ENCODE measurements around the gene KRTAP9-3.
"Not testable (repeated sequence)": the region's sequence is repeated elsewhere in the genome, so short reads cannot be mapped to it uniquely, and the experiment has no call there.

KRTAP9-3 gene

DNA sequence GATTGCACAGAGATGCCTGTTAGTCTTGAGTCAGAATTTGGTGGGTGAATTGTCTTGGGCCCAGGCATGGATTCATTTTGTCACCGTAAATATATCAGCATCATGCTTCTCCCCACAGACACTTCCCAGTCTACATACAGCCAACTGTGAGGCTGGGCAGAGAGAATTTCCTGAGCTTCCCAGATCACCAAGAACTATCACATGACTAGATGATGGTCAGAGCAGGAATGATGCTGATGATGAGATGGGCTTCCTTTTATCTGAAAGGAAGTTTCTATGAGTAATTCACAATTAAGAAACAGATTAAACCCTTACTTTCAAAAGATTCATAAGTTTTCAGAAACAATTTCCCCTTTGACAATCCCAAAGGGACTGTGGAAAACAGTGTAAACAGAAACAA lies 22.6 kb downstream of the KRTAP9-3 start:
- DNase-seq: no peak

DNA sequence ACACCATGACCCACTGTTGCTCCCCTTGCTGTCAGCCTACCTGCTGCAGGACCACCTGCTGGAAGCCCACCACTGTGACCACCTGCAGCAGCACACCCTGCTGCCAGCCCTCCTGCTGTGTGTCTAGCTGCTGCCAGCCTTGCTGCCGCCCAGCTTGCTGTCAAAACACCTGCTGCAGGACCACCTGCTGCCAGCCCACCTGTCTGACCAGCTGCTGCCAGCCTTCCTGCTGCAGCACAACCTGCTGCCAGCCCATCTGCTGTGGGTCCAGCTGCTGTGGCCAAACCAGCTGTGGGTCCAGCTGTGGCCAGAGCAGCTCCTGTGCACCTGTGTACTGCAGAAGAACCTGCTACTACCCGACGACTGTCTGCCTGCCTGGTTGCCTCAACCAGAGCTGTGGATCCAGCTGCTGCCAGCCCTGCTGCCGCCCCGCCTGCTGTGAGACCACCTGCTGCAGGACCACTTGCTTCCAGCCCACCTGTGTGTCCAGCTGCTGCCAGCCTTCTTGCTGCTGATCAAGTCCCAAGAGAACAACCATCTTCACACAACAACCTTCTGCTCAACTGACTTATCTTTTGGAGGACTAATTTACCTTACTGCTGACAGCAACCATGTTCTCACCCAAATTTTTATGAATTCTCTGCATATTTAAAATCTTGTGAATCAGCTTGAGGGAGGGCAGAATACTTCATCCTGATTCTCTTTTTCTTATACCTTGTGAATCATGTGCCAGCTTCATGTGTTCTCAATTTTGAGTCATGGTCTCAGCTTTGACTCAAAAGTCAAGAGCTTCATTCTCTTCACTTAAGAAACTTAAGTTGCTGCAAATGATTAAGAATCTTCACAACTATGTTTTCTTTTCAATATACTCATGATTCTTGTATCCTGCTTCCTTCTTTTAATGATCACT lies 23.4 kb downstream of the KRTAP9-3 start, which contains the start of gene KRTAP9-9:
Gene KRTAP9-9, plus strand, starts transcription at position 4 of the 910 bp plus-strand sequence.
- not testable (repeated sequence) for DNase-seq

DNA sequence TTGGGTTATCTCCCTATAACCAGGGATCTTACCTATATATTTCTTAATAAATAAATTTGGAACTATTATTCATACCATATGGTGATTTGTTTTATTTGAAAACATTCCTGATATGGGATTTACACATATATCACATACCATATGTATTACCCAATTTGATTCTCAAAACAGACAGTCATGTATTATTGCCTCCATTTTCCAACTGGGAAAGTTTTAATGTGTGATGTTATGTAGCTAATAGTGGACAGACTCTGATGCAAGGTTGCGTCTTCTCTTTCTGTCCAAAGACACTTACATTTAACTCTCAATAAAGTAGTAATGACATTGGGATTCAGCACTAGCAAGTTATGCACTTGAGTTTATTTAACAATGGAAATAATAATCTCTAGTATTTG lies 24.0 kb downstream of the KRTAP9-3 start:
- DNase-seq: no peak

DNA sequence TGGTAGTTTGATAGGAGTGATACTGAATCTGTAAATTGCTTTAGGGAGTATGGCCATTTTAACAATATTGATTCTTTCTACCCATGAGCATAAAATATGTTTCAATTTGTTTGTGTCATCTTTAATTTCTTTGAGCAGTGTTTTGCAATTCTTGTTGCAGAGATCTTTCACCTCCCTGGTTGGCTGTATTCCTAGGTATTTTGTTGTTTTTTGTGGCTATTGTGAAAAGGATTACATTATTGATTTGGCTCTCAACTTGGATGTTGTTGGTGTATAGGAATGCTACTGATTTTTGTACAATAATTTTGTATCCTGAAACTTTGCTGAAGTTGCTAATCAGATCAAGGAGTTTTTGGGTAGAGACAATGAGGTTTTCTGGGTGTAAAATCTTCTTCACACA lies 26.2 kb downstream of the KRTAP9-3 start:
- DNase-seq: no peak

DNA sequence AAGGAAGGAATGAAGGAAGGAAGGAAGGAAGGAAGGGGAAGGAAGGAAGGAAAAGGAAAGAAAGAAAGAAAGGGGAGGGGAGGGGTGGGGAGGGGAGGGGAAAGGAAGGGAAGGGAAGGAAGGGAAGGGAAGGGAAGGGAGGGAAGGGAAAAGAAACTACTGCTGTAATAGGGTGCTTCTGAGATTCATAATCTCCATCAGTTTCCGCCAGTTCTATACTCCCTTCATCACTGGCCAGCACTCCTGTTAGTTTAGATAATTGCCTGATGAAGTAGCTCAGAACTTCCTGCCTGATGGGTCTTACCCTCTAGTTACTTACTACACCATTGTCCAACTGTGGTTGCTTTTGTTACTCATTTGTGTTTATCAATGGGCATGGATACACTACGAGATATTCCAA lies 31.0 kb downstream of the KRTAP9-3 start:
- DNase-seq: no peak

DNA sequence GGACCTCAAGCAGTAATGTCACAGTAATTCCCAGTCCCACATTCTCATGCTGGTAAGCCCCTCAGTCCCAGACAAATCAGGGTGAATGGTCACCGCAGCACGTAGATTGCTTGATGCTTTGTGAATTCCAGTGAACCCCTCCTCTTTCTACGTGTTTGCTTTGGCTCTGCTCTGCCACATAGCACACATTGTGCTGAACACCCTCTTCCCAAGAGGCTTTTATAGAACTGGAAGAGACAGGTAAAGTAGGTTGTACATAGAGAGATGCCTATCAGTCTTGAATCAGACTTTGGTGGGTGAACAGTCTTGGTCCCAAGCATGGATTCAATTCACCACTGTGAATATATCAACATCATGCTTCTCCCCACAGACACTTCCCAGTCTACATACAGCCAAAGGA lies 32.4 kb downstream of the KRTAP9-3 start:
- DNase-seq: no peak

DNA sequence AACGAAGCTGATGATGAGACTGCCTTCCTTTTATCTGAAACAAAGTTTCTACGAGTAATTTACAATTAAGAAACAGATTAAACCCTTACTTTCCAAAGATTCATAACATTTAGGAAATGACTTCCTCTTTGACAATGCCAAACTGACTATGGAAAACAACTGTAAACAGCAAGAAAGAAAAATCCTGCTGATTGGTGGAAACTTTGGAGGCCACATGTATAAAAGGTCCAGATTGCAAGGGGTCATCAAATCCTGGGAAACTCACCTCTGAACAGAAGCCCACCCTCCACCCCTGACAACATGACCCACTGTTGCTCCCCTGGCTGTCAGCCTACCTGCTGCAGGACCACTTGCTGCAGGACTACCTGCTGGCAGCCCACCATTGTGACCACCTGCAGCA lies 32.8 kb downstream of the KRTAP9-3 start, which contains the start of gene KRTAP9-6:
Gene KRTAP9-6, plus strand, starts transcription at position 301 of the 400 bp plus-strand sequence. Its CDS starts 0 bp downstream, at position 301.
- DNase-seq: no peak

DNA sequence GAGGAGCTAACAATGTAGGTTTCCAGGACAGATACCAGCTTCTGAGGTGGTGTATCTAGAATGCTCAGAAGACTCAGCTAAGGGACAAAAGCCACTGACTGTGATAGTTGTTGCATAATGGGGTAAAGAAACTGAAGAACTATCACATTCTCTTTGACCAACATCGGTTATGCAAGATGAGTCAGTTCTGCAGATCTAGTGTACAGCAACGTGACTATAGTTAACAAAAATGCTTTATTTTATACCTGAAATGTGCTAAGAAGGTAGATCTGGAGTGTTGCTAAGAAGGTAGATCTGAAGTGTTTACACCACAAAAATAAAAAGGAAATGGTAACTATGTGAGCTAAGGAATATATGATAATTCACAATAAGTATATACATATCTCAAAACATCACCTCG lies 35.5 kb downstream of the KRTAP9-3 start:
- DNase-seq: no peak

DNA sequence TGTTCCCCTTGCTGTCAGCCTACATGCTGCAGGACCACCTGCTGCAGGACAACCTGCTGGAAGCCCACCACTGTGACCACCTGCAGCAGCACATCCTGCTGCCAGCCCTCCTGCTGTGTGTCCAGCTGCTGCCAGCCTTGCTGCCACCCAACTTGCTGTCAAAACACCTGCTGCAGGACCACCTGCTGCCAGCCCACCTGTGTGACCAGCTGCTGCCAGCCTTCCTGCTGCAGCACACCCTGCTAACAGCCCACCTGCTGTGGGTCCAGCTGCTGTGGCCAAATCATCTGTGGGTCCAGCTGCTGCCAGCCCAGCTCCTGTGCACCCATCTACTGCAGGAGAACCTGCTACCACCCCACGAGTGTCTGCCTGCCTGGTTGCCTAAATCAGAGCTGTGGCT lies 39.1 kb downstream of the KRTAP9-3 start:
- DNase-seq: not testable (repeated sequence)

DNA sequence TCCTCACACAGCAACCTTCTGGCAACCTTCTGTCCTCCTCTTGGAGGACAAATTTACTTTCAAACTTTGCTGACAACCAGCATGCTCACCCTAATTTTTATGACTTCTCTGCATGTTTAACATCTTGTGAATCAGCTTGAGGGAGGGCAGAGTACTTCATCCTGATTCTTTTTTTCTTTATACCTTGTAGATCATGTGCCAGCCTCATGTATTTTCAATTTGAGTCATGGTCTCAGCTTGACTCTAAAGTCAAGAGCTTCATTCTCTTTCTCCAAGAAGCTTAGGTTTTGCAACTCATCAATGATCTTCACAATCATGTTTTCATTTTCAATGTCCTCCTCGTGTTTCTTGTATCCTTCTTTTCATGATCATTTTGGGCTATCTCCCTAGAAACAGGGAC lies 39.6 kb downstream of the KRTAP9-3 start:
- DNase-seq: no peak

DNA sequence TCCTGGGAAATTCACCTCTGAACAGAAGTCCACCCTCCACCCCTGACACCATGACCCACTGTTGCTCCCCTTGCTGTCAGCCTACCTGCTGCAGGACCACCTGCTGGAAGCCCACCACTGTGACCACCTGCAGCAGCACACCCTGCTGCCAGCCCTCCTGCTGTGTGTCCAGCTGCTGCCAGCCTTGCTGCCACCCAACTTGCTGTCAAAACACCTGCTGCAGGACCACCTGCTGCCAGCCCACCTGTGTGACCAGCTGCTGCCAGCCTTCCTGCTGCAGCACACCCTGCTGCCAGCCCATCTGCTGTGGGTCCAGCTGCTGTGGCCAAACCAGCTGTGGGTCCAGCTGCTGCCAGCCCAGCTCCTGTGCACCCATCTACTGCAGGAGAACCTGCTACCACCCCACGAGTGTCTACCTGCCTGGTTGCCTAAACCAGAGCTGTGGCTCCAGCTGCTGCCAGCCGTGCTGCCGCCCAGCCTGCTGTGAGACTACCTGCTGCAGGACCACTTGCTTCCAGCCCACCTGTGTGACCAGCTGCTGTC lies 43.5 kb downstream of the KRTAP9-3 start, which contains the start of gene KRTAP9-7:
Gene KRTAP9-7, plus strand, starts transcription at position 51 of the 543 bp plus-strand sequence. Its CDS starts 0 bp downstream, at position 51.
- DNase-seq: not testable (repeated sequence)

DNA sequence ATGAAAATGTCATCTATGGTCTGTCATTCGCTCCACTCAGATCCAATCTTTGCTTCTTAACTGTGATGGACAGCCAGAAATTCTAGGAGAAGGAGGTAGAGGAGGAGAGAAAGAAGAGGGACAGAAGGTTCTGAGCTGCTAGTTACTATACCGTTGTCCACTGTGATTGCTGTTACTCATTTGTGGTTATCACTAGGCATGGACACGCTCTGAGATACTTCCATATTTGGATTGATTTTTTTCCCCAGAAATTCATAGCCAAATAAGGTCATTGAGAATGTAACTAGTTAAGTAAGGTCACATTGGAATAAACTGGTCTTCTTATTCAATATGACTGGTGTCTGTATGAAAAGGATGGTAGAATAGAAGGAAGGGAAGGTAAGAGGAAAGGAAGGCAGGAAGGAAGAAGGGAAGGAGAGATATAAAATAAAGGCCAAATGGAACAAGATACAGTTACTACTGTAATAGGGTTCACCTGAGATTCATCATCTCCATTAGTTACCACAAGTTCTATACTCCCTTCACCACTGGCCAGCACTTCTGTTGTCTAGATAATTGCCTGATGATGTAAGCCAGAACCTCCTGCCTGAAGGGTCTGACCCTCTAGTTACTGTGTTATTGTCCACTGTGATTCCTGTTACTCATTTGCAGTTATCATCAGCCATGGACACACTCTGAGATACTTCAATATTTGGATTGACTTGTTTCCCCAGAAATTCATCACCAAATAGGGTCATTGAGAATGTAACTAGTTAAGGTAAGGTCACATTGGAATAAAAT lies 46.1 kb downstream of the KRTAP9-3 start:
- no peak for DNase-seq

All from amniotic stem cell (primary cell).